ENCODE data around the gene BAX.

Gene BAX

DNA sequence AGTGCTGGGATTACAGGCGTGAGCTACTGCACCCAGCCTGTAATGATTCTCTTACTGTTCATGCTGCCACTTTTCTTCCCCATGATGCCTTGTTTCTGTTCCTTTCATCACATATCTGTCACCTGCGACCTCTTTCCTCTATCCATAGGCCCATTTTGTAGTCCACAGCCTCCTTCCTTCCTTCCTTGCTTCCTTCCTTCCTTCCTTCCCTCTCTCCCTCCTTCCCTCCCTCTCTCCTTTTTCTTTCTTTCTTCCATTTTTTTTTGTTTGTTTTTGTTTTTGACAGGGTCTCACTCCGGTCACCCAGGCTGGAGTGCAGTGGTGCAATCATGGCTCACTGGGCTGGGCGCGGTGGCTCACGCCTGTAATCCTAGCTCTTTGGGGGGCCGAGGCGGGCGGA is 34.2 kb downstream of the BAX start:
- Histone ChIP-seq H3K9ac (no peak overlapping the region), H3K4me2 (ENCODE audit: low read length) (no peak overlapping the region), H2AFZ (no peak overlapping the region), H3K4me3 (ENCODE audit: low read depth, low read length) (no peak overlapping the region), H3K4me1 (no peaks in the 10 kb centered on the region), H3K9me3 (ENCODE audit: control insufficient read depth, low read length) (no peaks in the 10 kb centered on the region), H3K27me3 (ENCODE audit: control insufficient read depth, insufficient read depth, low read length) (no peaks in the 10 kb centered on the region), H3K36me3 (ENCODE audit: control insufficient read depth, insufficient read depth, low read length) (no peaks in the 10 kb centered on the region), H3K79me2 (peaks cover 9% of the 10 kb centered on the region), H3K27ac (no peak overlapping the region)
- TF ChIP-seq, protein P1, sequence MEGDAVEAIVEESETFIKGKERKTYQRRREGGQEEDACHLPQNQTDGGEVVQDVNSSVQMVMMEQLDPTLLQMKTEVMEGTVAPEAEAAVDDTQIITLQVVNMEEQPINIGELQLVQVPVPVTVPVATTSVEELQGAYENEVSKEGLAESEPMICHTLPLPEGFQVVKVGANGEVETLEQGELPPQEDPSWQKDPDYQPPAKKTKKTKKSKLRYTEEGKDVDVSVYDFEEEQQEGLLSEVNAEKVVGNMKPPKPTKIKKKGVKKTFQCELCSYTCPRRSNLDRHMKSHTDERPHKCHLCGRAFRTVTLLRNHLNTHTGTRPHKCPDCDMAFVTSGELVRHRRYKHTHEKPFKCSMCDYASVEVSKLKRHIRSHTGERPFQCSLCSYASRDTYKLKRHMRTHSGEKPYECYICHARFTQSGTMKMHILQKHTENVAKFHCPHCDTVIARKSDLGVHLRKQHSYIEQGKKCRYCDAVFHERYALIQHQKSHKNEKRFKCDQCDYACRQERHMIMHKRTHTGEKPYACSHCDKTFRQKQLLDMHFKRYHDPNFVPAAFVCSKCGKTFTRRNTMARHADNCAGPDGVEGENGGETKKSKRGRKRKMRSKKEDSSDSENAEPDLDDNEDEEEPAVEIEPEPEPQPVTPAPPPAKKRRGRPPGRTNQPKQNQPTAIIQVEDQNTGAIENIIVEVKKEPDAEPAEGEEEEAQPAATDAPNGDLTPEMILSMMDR (IDR thresholded peaks at IDR 0.05): no peak

DNA sequence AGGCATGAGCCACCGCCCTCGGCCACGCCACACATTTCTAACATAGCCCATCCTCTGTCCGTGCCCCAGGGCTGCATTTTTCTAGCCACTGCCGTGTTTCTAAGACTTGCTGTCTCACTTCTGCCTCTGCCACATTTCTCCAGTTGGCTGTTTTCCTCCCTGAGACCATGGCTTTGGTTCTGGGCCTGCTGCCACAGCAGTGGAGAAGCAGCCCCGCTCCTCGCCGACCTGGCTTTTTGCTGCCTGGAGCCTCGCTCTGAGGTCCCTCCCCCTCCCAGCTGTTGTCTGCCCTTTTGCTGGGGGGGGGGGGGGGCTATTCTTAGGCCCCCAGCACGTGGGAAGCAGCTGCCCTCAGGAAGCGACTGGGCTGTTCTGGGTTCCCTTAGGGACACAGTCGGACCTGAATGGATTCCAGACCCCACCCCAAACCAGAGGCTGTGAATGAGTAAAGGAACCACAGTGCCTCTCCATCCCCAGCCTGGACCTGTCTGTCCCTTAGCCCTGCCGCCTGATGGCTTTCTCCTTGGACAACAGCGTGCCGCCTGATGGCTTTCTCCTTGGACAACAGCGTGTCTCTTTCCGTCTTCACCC is 35.1 kb downstream of the BAX start:
- Histone ChIP-seq H3K79me2 (peaks cover 15% of the 10 kb centered on the region), H3K27ac (no peak overlapping the region), H3K9ac (no peak overlapping the region), H3K9me3 (ENCODE audit: control insufficient read depth, low read length) (no peaks in the 10 kb centered on the region), H3K27me3 (ENCODE audit: control insufficient read depth, insufficient read depth, low read length) (no peaks in the 10 kb centered on the region), H3K4me2 (ENCODE audit: low read length) (no peak overlapping the region), H2AFZ (no peak overlapping the region), H3K36me3 (ENCODE audit: control insufficient read depth, insufficient read depth, low read length) (no peaks in the 10 kb centered on the region), H3K4me1 (no peaks in the 10 kb centered on the region), H3K4me3 (ENCODE audit: low read depth, low read length) (no peak overlapping the region)
- TF ChIP-seq, protein P1 (IDR thresholded peaks at IDR 0.05): no peak

DNA sequence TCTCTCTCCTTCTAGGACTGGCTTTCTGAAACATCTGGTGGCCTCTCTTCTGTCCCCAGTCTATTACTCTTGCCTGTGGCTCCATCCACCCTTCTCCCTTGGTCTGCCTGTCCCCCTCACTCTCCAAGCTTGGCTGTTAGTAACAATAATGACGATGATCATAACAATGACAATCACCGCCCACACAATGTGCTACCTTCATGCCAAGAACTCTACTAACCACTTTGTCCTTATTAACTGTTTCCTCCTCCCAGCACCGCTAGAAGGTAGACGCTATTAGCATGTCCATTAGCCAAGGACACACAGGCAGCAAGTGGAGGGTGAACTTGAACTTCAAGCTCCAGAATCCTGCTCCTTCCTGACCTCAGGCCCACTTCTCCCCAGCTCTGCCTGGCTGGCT is 35.7 kb downstream of the BAX start:
- H3K36me3 ChIP-seq (ENCODE audit: control insufficient read depth, insufficient read depth, low read length): no peaks in the 10 kb centered on the region
- TF ChIP-seq, protein P1 (IDR thresholded peaks at IDR 0.05): no peak
- no peak overlapping the region for H3K9ac ChIP-seq
- H3K4me2 ChIP-seq (ENCODE audit: low read length): no peak overlapping the region
- H2AFZ ChIP-seq: no peak overlapping the region
- H3K27ac ChIP-seq: no peak overlapping the region
- no peak overlapping the region for H3K4me3 ChIP-seq (ENCODE audit: low read depth, low read length)
- no peaks in the 10 kb centered on the region for H3K9me3 ChIP-seq (ENCODE audit: control insufficient read depth, low read length)
- no peaks in the 10 kb centered on the region for H3K4me1 ChIP-seq
- peaks cover 16% of the 10 kb centered on the region for H3K79me2 ChIP-seq
- H3K27me3 ChIP-seq (ENCODE audit: control insufficient read depth, insufficient read depth, low read length): no peaks in the 10 kb centered on the region

DNA sequence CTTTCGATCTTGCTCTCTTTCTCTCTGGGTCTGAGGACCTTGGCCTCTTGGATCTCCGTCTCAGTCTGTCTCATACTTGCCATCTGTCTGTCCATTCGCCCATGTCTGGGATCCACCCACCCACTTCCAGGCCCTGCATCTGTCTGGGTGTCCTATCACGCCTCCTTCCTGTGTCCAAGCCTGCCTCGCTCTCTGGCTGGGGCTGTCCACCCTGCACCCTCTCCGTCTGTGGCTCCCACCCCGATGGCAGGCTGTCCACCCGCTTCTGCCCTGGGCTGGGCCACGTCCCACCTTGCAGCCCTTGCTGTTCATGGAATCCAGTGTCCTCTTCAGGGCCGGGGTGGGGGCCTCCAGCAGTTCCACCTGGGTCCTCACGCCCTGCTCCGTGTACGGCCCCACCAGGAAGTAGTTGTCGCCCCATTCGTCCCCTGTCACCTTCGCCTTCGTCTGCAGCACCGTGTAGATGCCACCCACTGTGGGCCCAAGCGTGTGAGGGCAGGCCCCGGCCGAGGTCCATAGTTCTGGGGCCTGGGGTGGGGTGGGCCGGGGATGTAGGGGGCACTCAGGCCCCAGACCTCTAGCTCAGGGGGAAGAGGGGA is 36.4 kb downstream of the BAX start:
- Histone ChIP-seq H3K4me1 (no peaks in the 10 kb centered on the region), H2AFZ (no peak overlapping the region), H3K4me2 (ENCODE audit: low read length) (no peak overlapping the region), H3K27ac (no peak overlapping the region), H3K4me3 (ENCODE audit: low read depth, low read length) (no peak overlapping the region), H3K9ac (no peak overlapping the region), H3K79me2 (peaks cover 16% of the 10 kb centered on the region), H3K36me3 (ENCODE audit: control insufficient read depth, insufficient read depth, low read length) (no peaks in the 10 kb centered on the region), H3K9me3 (ENCODE audit: control insufficient read depth, low read length) (no peaks in the 10 kb centered on the region), H3K27me3 (ENCODE audit: control insufficient read depth, insufficient read depth, low read length) (no peaks in the 10 kb centered on the region)
- TF ChIP-seq, protein P1 (IDR thresholded peaks at IDR 0.05): no peak
